Measurements from ENCODE around the gene TACC3.
A peak's percentile ranks its signal among the peaks of the same experiment; 100 is the strongest.

TACC3 gene

DNA sequence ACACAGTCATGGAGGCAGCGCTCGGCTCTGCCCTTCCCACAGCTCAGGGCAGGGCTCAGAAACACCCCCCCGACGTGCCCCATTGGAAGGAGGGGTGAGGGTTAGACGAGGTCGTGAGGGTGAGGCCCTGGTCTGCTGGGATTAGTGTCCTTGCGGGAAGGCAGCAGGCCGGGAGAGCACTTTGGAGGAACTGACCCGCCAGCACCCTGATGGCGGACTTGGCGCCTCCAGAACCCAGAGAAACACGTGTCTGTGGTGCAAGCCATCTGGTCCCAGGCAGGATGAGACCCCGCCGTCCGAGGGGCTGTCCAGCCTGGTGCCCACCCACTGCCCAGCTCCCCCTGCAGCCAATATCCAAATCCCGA, 26.3 kb downstream of the TACC3 start:
- H3K4me3 ChIP-seq (ENCODE audit: low read depth, low read length) = no peak overlapping the region
- DNase-seq (ENCODE audit: low read depth) = no peak
- TF ChIP-seq, protein P1, sequence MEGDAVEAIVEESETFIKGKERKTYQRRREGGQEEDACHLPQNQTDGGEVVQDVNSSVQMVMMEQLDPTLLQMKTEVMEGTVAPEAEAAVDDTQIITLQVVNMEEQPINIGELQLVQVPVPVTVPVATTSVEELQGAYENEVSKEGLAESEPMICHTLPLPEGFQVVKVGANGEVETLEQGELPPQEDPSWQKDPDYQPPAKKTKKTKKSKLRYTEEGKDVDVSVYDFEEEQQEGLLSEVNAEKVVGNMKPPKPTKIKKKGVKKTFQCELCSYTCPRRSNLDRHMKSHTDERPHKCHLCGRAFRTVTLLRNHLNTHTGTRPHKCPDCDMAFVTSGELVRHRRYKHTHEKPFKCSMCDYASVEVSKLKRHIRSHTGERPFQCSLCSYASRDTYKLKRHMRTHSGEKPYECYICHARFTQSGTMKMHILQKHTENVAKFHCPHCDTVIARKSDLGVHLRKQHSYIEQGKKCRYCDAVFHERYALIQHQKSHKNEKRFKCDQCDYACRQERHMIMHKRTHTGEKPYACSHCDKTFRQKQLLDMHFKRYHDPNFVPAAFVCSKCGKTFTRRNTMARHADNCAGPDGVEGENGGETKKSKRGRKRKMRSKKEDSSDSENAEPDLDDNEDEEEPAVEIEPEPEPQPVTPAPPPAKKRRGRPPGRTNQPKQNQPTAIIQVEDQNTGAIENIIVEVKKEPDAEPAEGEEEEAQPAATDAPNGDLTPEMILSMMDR (conservative IDR thresholded peaks at IDR 0.05; ENCODE audit: low read depth, low read length) = no peak

- TF ChIP-seq, protein P1 (conservative IDR thresholded peaks at IDR 0.05; ENCODE audit: low read depth, low read length) = peak; percentile 80
- H3K4me3 ChIP-seq (ENCODE audit: low read depth, low read length) = peak overlapping the region; percentile 25
- DNase-seq (ENCODE audit: low read depth) = peak; percentile 68
Observed at GRCh38 chr4:1748465-1748995, 27.2 kb downstream of the TACC3 start.

- DNase-seq (ENCODE audit: low read depth) = no peak
- TF ChIP-seq, protein P1 (conservative IDR thresholded peaks at IDR 0.05; ENCODE audit: low read depth, low read length) = no peak
- H3K4me3 ChIP-seq (ENCODE audit: low read depth, low read length) = no peak overlapping the region
Observed at GRCh38 chr4:1749370-1749769, 28.0 kb downstream of the TACC3 start.

GRCh38 chr4:1749826-1750225, 28.5 kb downstream of the TACC3 start:
- TF ChIP-seq, protein P1 (conservative IDR thresholded peaks at IDR 0.05; ENCODE audit: low read depth, low read length) = no peak
- DNase-seq (ENCODE audit: low read depth) = no peak
- H3K4me3 ChIP-seq (ENCODE audit: low read depth, low read length) = no peak overlapping the region

- H3K4me3 ChIP-seq (ENCODE audit: low read depth, low read length) = no peak overlapping the region
- TF ChIP-seq, protein P1 (conservative IDR thresholded peaks at IDR 0.05; ENCODE audit: low read depth, low read length) = no peak
- DNase-seq (ENCODE audit: low read depth) = no peak
Observed at GRCh38 chr4:1750381-1751154, 29.2 kb downstream of the TACC3 start.

DNA sequence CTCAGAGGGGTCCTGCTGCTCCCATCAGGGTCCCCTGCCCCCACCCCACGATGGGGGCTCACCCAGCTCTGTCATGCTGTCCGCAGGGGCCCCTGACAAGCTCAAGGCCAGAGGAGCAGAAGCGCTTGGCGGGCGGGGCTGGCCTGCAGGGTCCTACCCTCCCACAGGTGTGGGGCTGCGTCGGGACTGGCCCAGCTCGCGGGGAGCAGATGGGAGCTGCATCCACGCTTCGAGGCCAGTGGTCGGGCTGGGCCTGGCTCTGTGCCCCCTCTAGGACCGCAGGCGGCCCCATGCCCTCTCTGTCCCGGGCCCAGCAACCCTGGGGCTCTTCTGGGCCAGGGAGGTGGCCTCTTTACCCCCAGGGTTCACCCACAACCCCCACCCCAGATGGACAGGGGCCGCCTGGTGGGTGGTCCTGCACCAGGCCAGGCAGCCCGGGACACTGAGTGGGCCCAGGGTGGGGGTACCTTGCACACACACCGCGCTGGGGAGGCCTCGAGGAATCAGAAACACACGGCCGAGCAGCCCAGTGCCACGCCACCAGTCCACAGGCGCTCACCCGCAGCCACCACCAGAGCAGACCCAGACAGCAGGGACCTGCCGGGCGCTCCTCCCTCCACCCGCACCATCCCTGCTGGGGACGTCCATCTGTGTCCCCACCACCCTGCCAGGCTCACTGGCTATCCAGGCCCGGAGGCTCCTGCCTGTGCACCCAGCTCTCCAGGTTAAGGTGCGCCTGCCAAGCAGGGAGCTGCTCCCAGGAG, 30.0 kb downstream of the TACC3 start:
- DNase-seq (ENCODE audit: low read depth) = no peak
- TF ChIP-seq, protein P1 (conservative IDR thresholded peaks at IDR 0.05; ENCODE audit: low read depth, low read length) = no peak
- no peak overlapping the region for H3K4me3 ChIP-seq (ENCODE audit: low read depth, low read length)
